KMS-11 (cell line): ENCODE data around the gene PTGR3.

Source experiments
- H2AFZ ChIP-seq: fragments of 200-600 bp; sonication (generic); 2 replicates; pipeline ENCODE4 v1.6.1; 2016; ENCODE audit warnings: antibody characterized with exemption, mixed run types, low read depth
- H3K27ac ChIP-seq: fragments of 200-600 bp; sonication (generic); 2 replicates; pipeline ENCODE4 v1.6.1; 2016; ENCODE audit warnings: mild to moderate bottlenecking, mixed run types
- H3K27me3 ChIP-seq: fragments of 200-600 bp; sonication (generic); 2 replicates; pipeline ENCODE4 v1.6.1; 2017; ENCODE audit warnings: mild to moderate bottlenecking, low read depth, mixed run types, moderate library complexity; ENCODE audit not compliant: insufficient read depth
- H3K36me3 ChIP-seq: fragments of 200-600 bp; sonication (generic); 2 replicates; pipeline ENCODE4 v1.6.1; 2017; ENCODE audit warnings: mild to moderate bottlenecking, mixed run types; ENCODE audit not compliant: insufficient read depth
- H3K4me1 ChIP-seq: fragments of 200-600 bp; sonication (generic); 2 replicates; pipeline ENCODE4 v1.6.1; 2016; ENCODE audit warnings: mild to moderate bottlenecking, low read depth, mixed run types; ENCODE audit not compliant: poor library complexity, severe bottlenecking
- H3K4me2 ChIP-seq: fragments of 200-600 bp; sonication (generic); 2 replicates; pipeline ENCODE4 v1.7.0; 2016; ENCODE audit warnings: mild to moderate bottlenecking, mixed run types
- H3K4me3 ChIP-seq: fragments of 200-600 bp; sonication (generic); IDR thresholded peaks from 2 replicates; pipeline ENCODE4 v1.6.1; 2017; ENCODE audit warnings: low read depth, low read length, mixed read lengths; ENCODE audit not compliant: insufficient read depth
- H3K79me2 ChIP-seq: fragments of 200-600 bp; sonication (generic); 2 replicates; pipeline ENCODE4 v1.6.1; 2016; ENCODE audit warnings: low read depth, mixed run types; ENCODE audit not compliant: insufficient read depth
- H3K9ac ChIP-seq: fragments of 200-600 bp; sonication (generic); 2 replicates; pipeline ENCODE4 v1.6.1; 2016; ENCODE audit warnings: mild to moderate bottlenecking, mixed run types
- H4K20me1 ChIP-seq: fragments of 200-600 bp; sonication (generic); 2 replicates; pipeline ENCODE4 v1.6.1; 2016; ENCODE audit warnings: mild to moderate bottlenecking, mixed run types; ENCODE audit not compliant: insufficient read depth
- CTCF ChIP-seq: fragments of 200-600 bp; sonication (generic); conservative IDR thresholded peaks from 2 replicates; pipeline ENCODE4 v1.6.1; 2017; ENCODE audit warnings: low read depth, mild to moderate bottlenecking, antibody characterized with exemption, low read length, moderate library complexity, mixed read lengths

Gene PTGR3

DNA sequence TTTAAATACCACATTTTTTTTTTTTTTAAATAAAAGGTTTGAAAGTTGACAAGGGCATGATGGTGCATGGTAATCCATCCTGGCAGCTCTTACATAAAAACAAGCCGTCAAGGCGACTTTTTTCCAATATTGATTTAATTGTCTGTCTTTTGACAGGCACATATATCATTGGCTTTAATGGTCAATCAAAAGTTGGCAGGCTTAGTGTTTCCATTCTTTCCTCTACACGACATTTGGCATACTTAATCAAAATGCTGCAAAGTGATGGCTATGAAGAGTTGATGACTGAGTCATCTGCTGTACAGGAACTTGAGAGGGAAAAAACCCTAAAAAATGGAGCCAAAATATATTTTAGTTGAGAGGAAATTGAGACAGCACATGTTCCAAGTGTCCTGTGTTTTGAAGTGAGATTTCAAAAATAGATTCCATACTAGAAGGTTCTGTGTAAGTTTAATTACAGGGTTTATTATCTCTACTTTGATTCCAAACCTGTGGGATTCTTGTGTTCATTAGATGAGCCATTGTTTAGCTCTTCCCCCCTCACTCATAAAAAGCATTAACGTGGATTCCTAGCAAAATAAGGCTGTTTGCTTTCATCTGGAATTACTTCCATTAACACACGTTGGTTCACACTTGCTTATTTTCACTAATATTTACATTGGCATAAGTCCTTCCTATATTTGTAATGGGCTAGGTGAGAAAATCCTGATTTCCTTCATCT, 4.8 kb upstream of the PTGR3 start:
- no peak overlapping the region for H2AFZ ChIP-seq
- no peaks in the 10 kb centered on the region for H4K20me1 ChIP-seq
- peaks cover 31% of the 10 kb centered on the region; the same call in 1 of the 2 replicates for H3K79me2 ChIP-seq
- no peaks in the 10 kb centered on the region for H3K27me3 ChIP-seq
- no peak overlapping the region for H3K4me2 ChIP-seq
- TF ChIP-seq CTCF = no peak
- H3K4me1 ChIP-seq = peaks cover 12% of the 10 kb centered on the region
- H3K9ac ChIP-seq = no peak overlapping the region
- H3K27ac ChIP-seq = no peak overlapping the region
- no peak overlapping the region for H3K4me3 ChIP-seq
- H3K36me3 ChIP-seq = no peaks in the 10 kb centered on the region

- no peak for TF ChIP-seq CTCF
- H3K4me2 ChIP-seq = peak overlapping the region; percentile 60
- no peaks in the 10 kb centered on the region for H3K27me3 ChIP-seq
- no peaks in the 10 kb centered on the region for H4K20me1 ChIP-seq
- H3K36me3 ChIP-seq = no peaks in the 10 kb centered on the region
- H2AFZ ChIP-seq = no peak overlapping the region
- H3K4me3 ChIP-seq = no peak overlapping the region
- H3K9ac ChIP-seq = no peak overlapping the region; the same call in 1 of the 2 replicates
- H3K79me2 ChIP-seq = peaks cover 35% of the 10 kb centered on the region; the same call in 1 of the 2 replicates
- H3K27ac ChIP-seq = no peak overlapping the region
- peaks cover 12% of the 10 kb centered on the region for H3K4me1 ChIP-seq
Measured at GRCh38 chr18:75212751-75213090, 3.8 kb upstream of the PTGR3 start.

DNA sequence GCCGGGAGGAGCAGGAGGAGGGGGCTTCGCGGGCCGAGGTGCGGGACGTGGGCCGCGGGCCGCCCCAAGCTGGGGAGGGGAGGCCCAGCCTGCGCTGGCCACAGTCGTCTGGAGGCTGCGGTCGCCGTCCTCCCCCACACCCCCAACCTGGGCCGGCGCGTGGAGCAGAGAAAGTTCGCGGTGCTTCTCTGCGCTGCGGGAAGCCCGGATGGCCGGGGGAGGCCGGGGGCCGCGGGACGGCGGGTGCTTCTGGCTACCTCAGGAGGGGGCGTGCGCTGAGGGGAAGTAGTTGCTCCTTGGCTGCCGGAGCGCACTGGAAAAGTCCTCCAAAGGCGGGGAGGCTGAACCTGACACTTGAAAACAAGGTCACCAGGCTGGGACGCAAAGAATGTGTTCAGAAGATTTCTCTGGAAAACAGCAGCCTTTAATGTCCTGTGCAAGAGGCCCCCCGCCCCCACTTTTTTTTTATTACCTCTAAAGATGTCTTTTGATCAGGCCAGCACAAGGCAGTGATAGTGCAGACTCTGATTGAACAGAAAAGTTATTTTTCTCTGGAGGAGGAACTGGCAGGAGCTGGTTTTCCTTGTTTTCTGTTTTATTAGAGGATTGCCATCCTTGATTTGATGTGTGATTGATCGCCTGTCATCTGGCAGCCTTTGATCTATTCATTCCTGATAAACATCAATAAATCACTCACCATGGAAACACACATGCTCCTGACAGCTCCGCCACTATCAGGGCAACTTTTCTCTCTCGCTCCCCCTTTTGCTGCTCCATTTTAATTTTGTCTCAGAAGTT, 3.2 kb upstream of the PTGR3 start:
- peak overlapping the region; percentile 56 for H3K9ac ChIP-seq

GRCh38 chr18:75211626-75211952, 2.6 kb upstream of the PTGR3 start:
- H2AFZ ChIP-seq = peak overlapping the region; percentile 59
- H3K27ac ChIP-seq = no peak overlapping the region
- no peak for TF ChIP-seq CTCF
- no peaks in the 10 kb centered on the region for H3K27me3 ChIP-seq
- H3K4me3 ChIP-seq = peak overlapping the region; percentile 27
- H3K36me3 ChIP-seq = no peaks in the 10 kb centered on the region
- H3K9ac ChIP-seq = peak overlapping the region; percentile 56
- H3K4me2 ChIP-seq = no peak overlapping the region
- no peaks in the 10 kb centered on the region for H4K20me1 ChIP-seq
- H3K4me1 ChIP-seq = peaks cover 20% of the 10 kb centered on the region
- peaks cover 35% of the 10 kb centered on the region for H3K79me2 ChIP-seq

More for the DNA sequence above, 3.2 kb upstream of the PTGR3 start:
- Histone ChIP-seq H3K4me2 (peak overlapping the region; percentile 60), H2AFZ (peak overlapping the region; percentile 59), H3K4me1 (peaks cover 14% of the 10 kb centered on the region), H3K27me3 (no peaks in the 10 kb centered on the region), H3K79me2 (peaks cover 35% of the 10 kb centered on the region), H3K4me3 (no peak overlapping the region), H4K20me1 (no peaks in the 10 kb centered on the region), H3K36me3 (no peaks in the 10 kb centered on the region), H3K27ac (no peak overlapping the region)
- no peak for TF ChIP-seq CTCF
